ENCODE data around the gene HAUS8. TPM values are rescaled to one million over a fixed set of nuclear protein-coding genes. Genes with fewer than 3 reads are reported as not detected.

Gene HAUS8
- total and polyA plus RNA-seq, 9 of the 15 experiments (the other 6 are each of a cell fraction or from before 2014, with no cell fraction given): 20.5 to 53.2 (median 36.0) TPM

DNA sequence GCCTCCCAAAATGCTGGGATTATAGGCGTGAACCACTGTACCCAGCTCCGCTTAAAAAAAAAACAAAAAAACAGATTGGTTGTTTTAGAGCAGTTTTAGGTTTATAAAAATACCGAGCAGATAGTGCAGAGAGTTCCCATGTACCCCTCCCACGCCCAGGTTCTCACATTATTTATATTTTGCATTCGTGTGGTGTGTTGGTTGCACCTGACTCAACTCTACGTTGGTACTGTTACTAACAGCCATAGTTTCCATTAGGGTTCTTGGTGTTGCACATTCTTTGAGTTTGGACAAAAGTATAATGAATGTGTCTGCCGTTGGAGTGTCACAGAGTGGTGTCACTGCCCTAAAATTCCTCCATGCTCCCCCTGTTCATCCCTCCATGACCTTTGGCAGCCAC, 29.4 kb upstream of the HAUS8 start (continued):
- TF ChIP-seq NR2C2 (CRISPR knock-in tag; IDR thresholded peaks at IDR 0.05): no peak
- no peak for TF ChIP-seq NR2C2 (tag; IDR thresholded peaks at IDR 0.05)
- no peak for TF ChIP-seq ZKSCAN8 (CRISPR knock-in tag; IDR thresholded peaks at IDR 0.05)
- no peak for TF ChIP-seq ZNF140 (CRISPR knock-in tag; IDR thresholded peaks at IDR 0.05)
- no peak for TF ChIP-seq ZNF133 (CRISPR knock-in tag; IDR thresholded peaks at IDR 0.05)
- no peak for TF ChIP-seq NONO (IDR thresholded peaks at IDR 0.05; ENCODE audit: low read depth in 2 of 2, low read length in 1 of 2)
- no peak for TF ChIP-seq MAFF (IDR thresholded peaks at IDR 0.05; ENCODE audit: low read length)

DNA sequence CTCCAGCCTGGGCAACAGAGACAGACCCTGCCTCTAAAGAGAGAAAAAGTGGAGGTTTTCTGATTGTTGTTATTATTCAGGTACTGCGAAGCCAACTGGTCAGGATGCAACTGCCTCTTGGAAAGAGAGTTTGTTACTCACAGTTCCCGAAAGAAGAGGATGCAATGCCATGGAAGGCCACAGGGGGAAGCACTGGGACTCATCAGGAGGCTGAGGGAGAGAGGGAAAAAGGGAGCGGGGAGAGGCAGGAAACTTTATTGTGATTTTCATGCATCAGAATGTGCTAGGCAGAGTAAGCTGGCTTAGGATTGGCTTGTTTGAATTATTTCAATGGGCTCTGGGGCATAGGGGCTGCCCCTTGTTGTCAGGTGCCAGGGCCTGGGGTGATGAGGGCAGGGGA, 27.9 kb upstream of the HAUS8 start:
- BruUV-seq (replicated peaks): TSS peak; percentile 28
- Histone ChIP-seq H3K9ac (ENCODE audit: insufficient read depth in 1 of 2, low read depth in 2 of 2, low read length in 2 of 2) (no peak overlapping the region), H3K9me3 (replicated peaks; ENCODE audit: control insufficient read depth, insufficient read depth, low read depth, low read length) (0 out of 2 replicates have a peak, but pooled peaks cover 2% of the 10 kb centered on the region), H3K79me2 (ENCODE audit: control insufficient read depth, insufficient read depth, low read length) (peaks cover 34% of the 10 kb centered on the region), H4K20me1 (replicated peaks; ENCODE audit: control insufficient read depth, insufficient read depth, low read length) (peaks cover 21% of the 10 kb centered on the region), H3K27me3 (ENCODE audit: control insufficient read depth in 2 of 2, insufficient read depth in 2 of 2, low read length in 2 of 2) (no peaks in the 10 kb centered on the region), H3K9me1 (ENCODE audit: control insufficient read depth, insufficient read depth, low read length) (no peaks in the 10 kb centered on the region), H3K36me3 (ENCODE audit: control insufficient read depth, insufficient read depth, low read length) (peaks cover 62% of the 10 kb centered on the region; the same call in 2 of the 3 replicates), H3K4me1 (replicated peaks in 1 of 2; ENCODE audit: control insufficient read depth in 2 of 2, insufficient read depth in 2 of 2, low read length in 2 of 2) (peaks cover 2 to 15% of the 10 kb centered on the region in 2 experiments; a peak in 2 of 5 replicates), H3K27ac (ENCODE audit: extremely low read depth, low read depth, low read length) (no peak overlapping the region), H3K4me2 (ENCODE audit: insufficient read depth, low read length) (no peak overlapping the region), H2AFZ (ENCODE audit: low read depth, low read length) (no peak overlapping the region), H3K4me3 (no peak overlapping the region)
- intact Hi-C loops (cut with micrococcal nuclease): no loop called here
- DNase-seq (ENCODE audit: extremely low read depth in 1 of 4, low spot score in 3 of 4) (peak; percentile 49 to 64 (median 53)), ATAC-seq (peak; percentile 82), FAIRE-seq (peak; percentile 94)
- ChIA-PET POLR2A (interaction anchor here (1.0 kb wide), 1 partner anchor 28 kb away, joined by 3 read pairs; the partner anchor contains the start of gene HAUS8), CTCF (ENCODE audit: low intra/inter-chr PET ratio) (no interaction called here)
- WGBS (ENCODE audit: insufficient coverage, low coverage, missing lambda C conversion rate): 76% methylated on average over 3 of the region's 3 CpGs
- TF ChIP-seq ZNF695 (CRISPR knock-in tag; IDR thresholded peaks at IDR 0.05) (no peak), RAD21 (CRISPR knock-in tag; conservative IDR thresholded peaks at IDR 0.05 in 1 of 2, IDR thresholded peaks at IDR 0.05 in 1 of 2) (peak in 1 of 2 experiments; percentile 28; a peak in 1 of 4 replicates)
- TF ChIP-seq, protein P1, sequence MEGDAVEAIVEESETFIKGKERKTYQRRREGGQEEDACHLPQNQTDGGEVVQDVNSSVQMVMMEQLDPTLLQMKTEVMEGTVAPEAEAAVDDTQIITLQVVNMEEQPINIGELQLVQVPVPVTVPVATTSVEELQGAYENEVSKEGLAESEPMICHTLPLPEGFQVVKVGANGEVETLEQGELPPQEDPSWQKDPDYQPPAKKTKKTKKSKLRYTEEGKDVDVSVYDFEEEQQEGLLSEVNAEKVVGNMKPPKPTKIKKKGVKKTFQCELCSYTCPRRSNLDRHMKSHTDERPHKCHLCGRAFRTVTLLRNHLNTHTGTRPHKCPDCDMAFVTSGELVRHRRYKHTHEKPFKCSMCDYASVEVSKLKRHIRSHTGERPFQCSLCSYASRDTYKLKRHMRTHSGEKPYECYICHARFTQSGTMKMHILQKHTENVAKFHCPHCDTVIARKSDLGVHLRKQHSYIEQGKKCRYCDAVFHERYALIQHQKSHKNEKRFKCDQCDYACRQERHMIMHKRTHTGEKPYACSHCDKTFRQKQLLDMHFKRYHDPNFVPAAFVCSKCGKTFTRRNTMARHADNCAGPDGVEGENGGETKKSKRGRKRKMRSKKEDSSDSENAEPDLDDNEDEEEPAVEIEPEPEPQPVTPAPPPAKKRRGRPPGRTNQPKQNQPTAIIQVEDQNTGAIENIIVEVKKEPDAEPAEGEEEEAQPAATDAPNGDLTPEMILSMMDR (IDR thresholded peaks at IDR 0.05 in 2 of 3, conservative IDR thresholded peaks at IDR 0.05 in 1 of 3; ENCODE audit: insufficient read depth in 2 of 3, low read depth in 1 of 3, low read length in 3 of 3): peak; percentile 52 to 82 (median 56)
- in situ Hi-C loops (cut with MboI): no loop called here
